Mucosa of rectum (tissue), 2 donors: ENCODE results near the gene BOD1L1.

Experiments used
- H3K27ac ChIP-seq, 2 donors: one replicate each; pipeline ENCODE4 v1.7.0; 2013; ENCODE audit warnings: inconsistent platforms in 2 of 2, low read depth in 2 of 2, low read length in 2 of 2
- H3K27me3 ChIP-seq, 2 donors: one replicate each; pipeline ENCODE4 v1.7.0; 2013; ENCODE audit warnings: low read length in 2 of 2; ENCODE audit not compliant: control insufficient read depth in 2 of 2, insufficient read depth in 2 of 2
- H3K36me3 ChIP-seq, 2 donors: one replicate each; pipeline ENCODE4 v1.7.0; 2013; ENCODE audit warnings: low read length in 2 of 2; ENCODE audit not compliant: control insufficient read depth in 2 of 2, insufficient read depth in 2 of 2
- H3K4me1 ChIP-seq, 2 donors: one replicate each; pipeline ENCODE4 v1.7.0; 2013; ENCODE audit warnings: low read length in 2 of 2, mild to moderate bottlenecking in 1 of 2; ENCODE audit not compliant: control insufficient read depth in 2 of 2, insufficient read depth in 2 of 2
- H3K4me3 ChIP-seq, 2 donors: one replicate each; pipeline ENCODE4 v1.7.0; 2013; ENCODE audit warnings: low read length in 2 of 2
- H3K9ac ChIP-seq, 2 donors: one replicate each; pipeline ENCODE4 v1.7.0; 2013; ENCODE audit warnings: low read length in 2 of 2, low read depth in 1 of 2, mild to moderate bottlenecking in 1 of 2
- H3K9me3 ChIP-seq, 2 donors: one replicate each; pipeline ENCODE4 v1.7.0; 2013; ENCODE audit warnings: low read length in 2 of 2; ENCODE audit not compliant: control insufficient read depth in 2 of 2
- donor health status: healthy.
- donor health status: Normal muscosa, but diverticular disease.

BOD1L1 gene

GRCh38 chr4:13599159-13599558 lies 28.4 kb downstream of the BOD1L1 start:
- H3K4me1 ChIP-seq, result no peaks in the 10 kb centered on the region
- no peaks in the 10 kb centered on the region for H3K27me3 ChIP-seq
- no peaks in the 10 kb centered on the region for H3K9me3 ChIP-seq
- H3K27ac ChIP-seq, result no peak overlapping the region
- H3K4me3 ChIP-seq, result no peak overlapping the region
- peaks cover 48 to 53% of the 10 kb centered on the region in 2 donors for H3K36me3 ChIP-seq
- no peak overlapping the region for H3K9ac ChIP-seq

- Histone ChIP-seq H3K27me3 (no peaks in the 10 kb centered on the region), H3K4me1 (no peaks in the 10 kb centered on the region), H3K27ac (no peak overlapping the region), H3K9ac (no peak overlapping the region), H3K4me3 (no peak overlapping the region), H3K36me3 (peaks cover 46 to 50% of the 10 kb centered on the region in 2 donors), H3K9me3 (no peaks in the 10 kb centered on the region)
These were observed 29.9 kb downstream of the BOD1L1 start for GRCh38 chr4:13597604-13598003.

DNA sequence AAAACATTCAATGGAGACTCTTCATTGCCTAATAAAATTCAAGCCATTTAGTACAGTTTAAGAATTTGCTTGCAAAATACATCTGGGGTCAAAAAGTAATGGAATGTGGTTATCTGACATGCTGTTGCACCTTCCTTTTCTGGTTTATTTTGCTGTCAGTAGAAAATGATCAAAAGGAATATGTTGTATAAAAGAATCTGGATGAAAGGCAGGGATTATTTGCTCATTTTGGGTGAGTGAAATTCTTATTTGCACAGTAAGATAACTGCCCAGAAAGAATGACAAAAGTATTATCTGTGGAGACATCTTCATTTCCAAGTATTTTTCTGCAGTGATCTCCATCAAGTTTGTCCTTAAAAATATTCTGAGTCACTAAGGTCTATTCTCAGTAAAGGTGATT lies 30.4 kb downstream of the BOD1L1 start:
- Histone ChIP-seq H3K27ac (no peak overlapping the region), H3K4me3 (no peak overlapping the region), H3K9ac (no peak overlapping the region), H3K4me1 (no peaks in the 10 kb centered on the region), H3K27me3 (no peaks in the 10 kb centered on the region), H3K9me3 (no peaks in the 10 kb centered on the region), H3K36me3 (peaks cover 46 to 47% of the 10 kb centered on the region in 2 donors)

DNA sequence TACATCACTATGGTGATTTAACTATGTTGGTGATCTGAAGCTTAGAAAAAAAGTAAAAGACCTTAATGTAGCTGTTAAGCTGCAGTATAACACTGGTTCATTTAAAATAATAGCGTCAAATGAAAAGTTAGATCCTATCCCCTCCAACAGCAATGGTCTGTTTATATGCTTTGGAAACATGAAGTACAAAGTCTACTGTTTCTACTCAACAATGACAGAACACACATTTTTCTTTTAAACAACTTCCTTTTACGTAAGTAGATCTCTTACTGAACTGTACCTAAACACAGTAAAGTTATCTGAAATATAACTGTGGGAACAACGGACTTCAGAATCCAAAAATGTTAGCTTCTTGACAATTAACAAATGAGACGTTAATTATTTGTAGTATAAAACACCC lies 35.3 kb downstream of the BOD1L1 start:
- H3K36me3 ChIP-seq, result peaks cover 37 to 61% of the 10 kb centered on the region in 2 donors
- no peak overlapping the region for H3K4me3 ChIP-seq
- no peaks in the 10 kb centered on the region for H3K4me1 ChIP-seq

GRCh38 chr4:13590766-13591165 lies 36.8 kb downstream of the BOD1L1 start:
- no peaks in the 10 kb centered on the region for H3K9me3 ChIP-seq

More for the DNA sequence above, 35.3 kb downstream of the BOD1L1 start:
- Histone ChIP-seq H3K27ac (no peak overlapping the region), H3K9ac (no peak overlapping the region), H3K27me3 (no peaks in the 10 kb centered on the region), H3K9me3 (no peaks in the 10 kb centered on the region)

GRCh38 chr4:13588954-13589353 lies 38.6 kb downstream of the BOD1L1 start:
- peaks cover 43 to 66% of the 10 kb centered on the region in 2 donors for H3K36me3 ChIP-seq
- no peaks in the 10 kb centered on the region for H3K4me1 ChIP-seq
- no peak overlapping the region for H3K27ac ChIP-seq
- H3K27me3 ChIP-seq, result no peaks in the 10 kb centered on the region
- no peak overlapping the region for H3K9ac ChIP-seq
- no peak overlapping the region for H3K4me3 ChIP-seq
- no peaks in the 10 kb centered on the region for H3K9me3 ChIP-seq

More at GRCh38 chr4:13590766-13591165, 36.8 kb downstream of the BOD1L1 start:
- Histone ChIP-seq H3K9ac (no peak overlapping the region), H3K4me3 (no peak overlapping the region), H3K36me3 (peaks cover 40 to 64% of the 10 kb centered on the region in 2 donors), H3K4me1 (no peaks in the 10 kb centered on the region), H3K27me3 (no peaks in the 10 kb centered on the region), H3K27ac (no peak overlapping the region)

- Histone ChIP-seq H3K9ac (no peak overlapping the region), H3K27ac (no peak overlapping the region), H3K4me1 (no peaks in the 10 kb centered on the region), H3K27me3 (no peaks in the 10 kb centered on the region), H3K9me3 (no peaks in the 10 kb centered on the region), H3K36me3 (peaks cover 59 to 72% of the 10 kb centered on the region in 2 donors), H3K4me3 (no peak overlapping the region)
These were observed 43.0 kb downstream of the BOD1L1 start for GRCh38 chr4:13584481-13584880.

GRCh38 chr4:13580036-13580435 lies 47.5 kb downstream of the BOD1L1 start:
- Histone ChIP-seq H3K27me3 (no peaks in the 10 kb centered on the region), H3K9ac (no peak overlapping the region), H3K4me3 (no peak overlapping the region), H3K36me3 (peaks cover 58 to 60% of the 10 kb centered on the region in 2 donors), H3K4me1 (no peaks in the 10 kb centered on the region), H3K27ac (no peak overlapping the region), H3K9me3 (no peaks in the 10 kb centered on the region)

- no peak overlapping the region for H3K27ac ChIP-seq
- no peaks in the 10 kb centered on the region for H3K9me3 ChIP-seq
- no peaks in the 10 kb centered on the region for H3K4me1 ChIP-seq
- no peaks in the 10 kb centered on the region for H3K27me3 ChIP-seq
- H3K36me3 ChIP-seq, result peaks cover 59 to 64% of the 10 kb centered on the region in 2 donors
- no peak overlapping the region for H3K4me3 ChIP-seq
- no peak overlapping the region for H3K9ac ChIP-seq
These were observed 49.9 kb downstream of the BOD1L1 start for GRCh38 chr4:13577660-13578059.

DNA sequence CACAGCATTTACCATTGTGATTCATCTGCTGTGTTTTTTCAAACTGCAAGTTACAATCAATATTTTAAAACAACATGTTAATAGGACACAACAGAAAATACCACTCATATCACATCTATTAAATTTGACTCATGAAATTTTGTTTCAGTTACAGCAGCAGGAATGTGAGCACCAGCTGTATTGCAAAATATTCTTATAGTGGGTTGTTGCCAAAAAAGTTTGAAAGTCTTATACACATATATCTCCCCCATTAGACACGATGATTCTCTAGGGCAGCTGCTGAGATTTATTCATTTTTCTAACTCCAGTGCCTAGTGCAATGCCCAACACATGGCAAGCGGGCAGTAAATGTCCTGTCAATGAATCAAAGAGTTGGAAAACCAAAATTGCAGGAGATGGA lies 56.6 kb downstream of the BOD1L1 start:
- no peaks in the 10 kb centered on the region for H3K27me3 ChIP-seq
- H3K4me3 ChIP-seq, result no peak overlapping the region
- no peaks in the 10 kb centered on the region for H3K4me1 ChIP-seq
- H3K9me3 ChIP-seq, result no peaks in the 10 kb centered on the region
- H3K27ac ChIP-seq, result no peak overlapping the region
- H3K36me3 ChIP-seq, result peaks cover 57 to 59% of the 10 kb centered on the region in 2 donors
- no peak overlapping the region for H3K9ac ChIP-seq

DNA sequence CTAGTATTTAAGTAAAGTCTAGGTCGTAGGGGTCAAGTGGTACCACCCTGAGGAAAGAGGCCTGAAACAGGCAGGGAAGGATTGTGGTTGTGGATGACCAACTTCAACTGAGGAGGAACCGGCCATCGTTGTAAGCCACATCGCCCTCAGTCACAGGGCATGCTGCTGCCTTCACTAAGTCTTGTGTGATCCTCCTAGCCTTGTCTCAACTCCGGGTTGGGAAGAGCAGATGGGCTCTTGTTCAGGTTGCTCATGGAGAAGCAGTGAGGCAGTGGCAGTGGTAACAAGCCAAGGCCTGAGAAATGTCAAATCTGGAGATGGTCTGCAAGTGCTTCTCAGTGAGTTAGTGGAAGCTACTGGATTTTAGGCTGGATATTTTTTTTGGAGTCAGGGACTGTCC lies 60.4 kb downstream of the BOD1L1 start:
- Histone ChIP-seq H3K4me1 (no peaks in the 10 kb centered on the region), H3K4me3 (no peak overlapping the region), H3K27me3 (no peaks in the 10 kb centered on the region), H3K9ac (no peak overlapping the region), H3K27ac (no peak overlapping the region), H3K9me3 (no peaks in the 10 kb centered on the region), H3K36me3 (peaks cover 33 to 38% of the 10 kb centered on the region in 2 donors)
